Inflammatory macrophage (primary cell): ENCODE results near the gene CDT1.
"Not testable (repeated sequence)": the region's sequence is repeated elsewhere in the genome, so short reads cannot be mapped to it uniquely, and the experiment has no call there.

Experiments used
- DNase-seq, 2 donors: peaks; one replicate each; pipeline ENCODE4 v3.0.0-alpha.2; 2020 to 2022

Gene CDT1

DNA sequence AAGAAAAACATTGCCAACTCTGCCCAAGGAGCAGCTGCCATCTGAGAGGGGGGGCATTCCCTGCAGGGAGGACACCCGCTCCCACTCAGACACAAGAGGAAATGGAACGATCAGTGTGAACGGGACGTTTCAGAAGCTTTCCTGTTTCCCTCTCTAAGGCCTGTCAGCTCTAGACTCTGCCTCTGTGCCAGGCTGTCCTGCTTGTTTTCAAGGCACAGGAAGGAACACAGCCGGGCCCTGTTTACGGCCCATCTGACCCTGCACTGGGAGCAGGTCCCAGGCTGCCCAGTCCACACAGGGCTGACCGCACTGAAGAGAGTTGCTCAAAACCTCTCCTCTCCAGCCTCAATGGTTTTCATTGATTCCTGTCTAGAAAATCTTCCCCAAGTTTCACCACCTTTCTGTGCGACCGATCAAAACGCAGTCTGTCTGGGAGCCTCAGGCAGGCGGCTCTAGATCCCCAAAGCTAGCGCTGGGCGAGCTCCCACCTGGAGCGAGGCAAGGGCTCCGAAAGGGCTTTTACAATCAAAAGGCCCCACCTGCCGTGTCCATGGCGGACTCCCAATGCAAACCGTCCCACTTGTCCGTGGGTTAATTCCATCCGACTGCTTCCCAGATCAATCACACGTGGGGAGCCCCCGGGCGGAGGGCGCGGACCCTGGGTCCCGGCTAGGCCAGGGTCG lies 20.1 kb upstream of the CDT1 start:
- peak; percentile 45 to 63 for DNase-seq

DNA sequence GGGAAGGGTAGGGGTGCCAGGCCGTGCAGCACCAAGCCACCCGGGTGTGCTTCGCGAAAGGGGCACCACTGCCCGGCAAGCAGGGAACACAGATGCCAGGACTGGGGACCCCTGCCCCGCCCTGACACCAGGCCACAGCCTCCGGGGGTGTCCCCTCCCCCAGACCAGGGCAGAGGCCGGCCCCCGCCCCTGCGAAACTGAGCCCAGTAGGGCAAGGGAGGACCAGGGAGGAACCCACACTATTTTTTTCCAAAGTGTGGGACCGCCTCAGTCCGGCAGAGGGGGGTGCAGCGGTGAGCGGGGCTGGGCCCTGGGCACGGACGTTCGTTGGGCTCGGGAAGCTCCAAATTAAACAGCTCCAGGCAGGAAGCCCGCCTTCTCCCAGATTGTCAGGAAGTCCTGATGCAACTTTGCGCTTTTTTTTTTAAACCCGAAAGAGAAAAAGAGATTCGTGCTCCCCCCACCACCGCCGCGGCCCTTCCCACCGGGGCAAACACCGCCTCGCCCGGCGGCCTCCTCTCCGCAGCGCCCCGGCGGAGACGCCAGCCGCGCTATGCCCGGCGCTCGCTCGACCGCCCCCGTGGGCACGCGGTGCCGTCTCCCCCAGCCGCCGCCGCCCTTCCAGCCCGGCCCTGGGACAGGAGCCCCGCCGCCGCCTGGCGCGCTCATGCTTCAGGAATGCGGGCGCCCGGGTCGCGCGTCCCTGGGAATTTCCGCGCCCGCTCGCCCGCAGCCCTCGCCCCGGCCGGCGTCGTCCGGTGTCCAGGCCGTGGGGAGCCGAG lies 19.3 kb upstream of the CDT1 start:
- DNase-seq: peak; percentile 66 to 67

DNA sequence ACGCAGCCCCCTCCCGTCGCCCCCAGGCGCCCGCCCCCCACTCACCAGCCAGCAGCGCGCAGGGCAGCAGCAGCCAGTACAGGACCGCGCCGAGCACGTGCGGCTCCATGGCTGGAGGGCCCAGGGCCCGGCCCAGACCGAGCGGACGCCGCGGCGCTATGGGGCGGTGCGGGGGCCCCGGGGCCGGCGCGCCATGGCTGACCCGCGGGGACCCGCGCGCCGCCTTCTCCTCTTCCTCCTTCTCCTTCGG lies 18.8 kb upstream of the CDT1 start:
- no peak for DNase-seq

DNA sequence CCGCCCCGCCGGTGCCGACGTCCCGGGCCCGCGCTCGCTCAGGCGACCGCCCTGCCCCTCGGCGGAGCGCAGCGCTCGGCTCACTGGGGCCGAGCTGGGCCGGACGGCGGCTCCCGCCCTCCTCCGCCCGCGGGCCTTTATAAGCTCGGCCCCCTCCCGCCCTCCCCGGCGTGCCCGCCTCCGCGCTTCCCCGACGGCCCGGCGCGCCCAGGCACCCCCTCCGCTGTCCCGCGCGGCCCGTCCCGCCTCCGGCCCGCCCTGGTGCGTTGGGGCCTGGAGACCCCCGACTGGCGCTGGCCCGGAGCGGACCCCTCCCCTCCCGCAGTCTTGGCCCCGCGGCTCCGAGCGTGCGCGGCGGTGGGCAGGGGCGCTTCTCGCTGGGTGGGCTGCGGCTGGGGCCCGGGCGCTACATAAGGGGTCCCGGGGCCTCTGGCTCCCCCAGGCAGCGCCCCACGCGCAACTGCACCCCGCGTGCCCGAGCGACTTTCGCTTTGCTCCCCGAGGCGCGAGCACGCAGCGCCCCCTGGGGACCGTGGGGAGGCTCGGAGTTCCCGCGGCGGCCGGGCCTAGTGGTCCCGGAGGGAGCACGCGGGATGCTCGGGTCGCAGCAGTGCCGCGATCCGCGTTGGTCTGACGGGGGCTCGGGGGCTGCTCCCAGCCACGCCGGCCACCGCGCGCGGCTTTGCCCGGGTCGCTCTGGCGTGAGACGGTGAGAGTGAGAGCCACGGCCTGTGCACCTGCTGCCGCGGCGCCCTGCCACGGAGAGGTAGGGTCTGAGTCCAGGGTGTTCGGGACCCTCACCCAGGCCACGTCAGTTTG lies 18.3 kb upstream of the CDT1 start, which contains the start of gene PIEZO1:
TSS of gene PIEZO1 (minus strand) at position 115 of the 819 bp plus-strand sequence. CDS start 256 bp downstream, outside the sequence.
- DNase-seq: peak; percentile 62 to 77

DNA sequence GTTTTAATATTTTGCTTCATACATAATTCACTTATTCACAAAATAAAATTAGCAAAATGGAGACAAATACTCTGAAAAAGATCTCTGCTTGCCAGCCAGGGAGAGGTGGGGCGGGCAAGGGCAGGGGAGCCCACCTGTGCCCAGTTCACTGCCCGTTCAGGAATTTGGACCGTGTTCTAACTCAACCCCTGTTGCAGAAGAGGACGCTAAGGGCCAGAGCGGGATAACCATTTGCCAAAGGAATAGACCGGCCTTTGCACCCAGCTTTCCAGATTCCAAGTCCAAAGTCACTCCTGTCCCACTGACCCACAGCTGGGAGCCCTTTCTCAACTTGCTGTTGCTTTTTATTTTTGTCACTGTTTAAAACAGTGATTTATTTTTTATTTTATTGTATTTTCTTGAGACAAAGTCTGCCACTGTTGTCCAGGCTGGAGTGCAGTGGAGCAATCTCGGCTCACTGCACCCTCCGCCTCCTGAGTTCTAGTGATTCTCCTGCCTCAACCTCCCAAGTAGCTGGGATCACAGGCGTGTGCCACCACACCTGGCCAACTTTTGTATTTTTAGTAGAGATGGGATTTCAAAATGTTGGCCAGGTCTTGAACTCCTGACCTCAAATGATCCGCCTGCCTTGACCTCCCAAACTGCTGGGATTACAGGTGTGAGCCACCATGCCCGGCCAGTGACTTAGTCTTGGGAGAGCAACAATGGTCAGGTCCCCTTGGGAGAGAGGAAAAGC lies 15.8 kb upstream of the CDT1 start:
- DNase-seq: no peak

DNA sequence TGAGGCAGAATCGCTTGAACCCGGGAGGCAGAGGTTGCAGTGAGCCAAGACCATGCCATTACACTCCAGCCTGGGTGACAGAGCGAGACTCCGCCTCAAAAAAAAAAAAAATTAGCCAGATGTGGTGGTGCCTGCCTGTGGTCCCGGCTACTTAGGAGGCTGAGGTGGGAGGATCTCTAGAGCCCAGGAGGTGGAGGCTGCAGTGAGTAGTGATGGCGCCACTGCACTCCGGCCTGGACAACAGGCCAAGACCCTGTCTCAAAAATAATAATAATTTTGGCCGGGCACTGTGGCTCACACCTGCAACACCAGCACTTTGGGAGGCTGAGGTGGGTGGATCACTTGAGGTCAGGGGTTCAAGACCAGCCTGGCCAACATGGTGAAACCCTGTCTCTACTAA lies 14.8 kb upstream of the CDT1 start:
- not testable (repeated sequence) for DNase-seq

DNA sequence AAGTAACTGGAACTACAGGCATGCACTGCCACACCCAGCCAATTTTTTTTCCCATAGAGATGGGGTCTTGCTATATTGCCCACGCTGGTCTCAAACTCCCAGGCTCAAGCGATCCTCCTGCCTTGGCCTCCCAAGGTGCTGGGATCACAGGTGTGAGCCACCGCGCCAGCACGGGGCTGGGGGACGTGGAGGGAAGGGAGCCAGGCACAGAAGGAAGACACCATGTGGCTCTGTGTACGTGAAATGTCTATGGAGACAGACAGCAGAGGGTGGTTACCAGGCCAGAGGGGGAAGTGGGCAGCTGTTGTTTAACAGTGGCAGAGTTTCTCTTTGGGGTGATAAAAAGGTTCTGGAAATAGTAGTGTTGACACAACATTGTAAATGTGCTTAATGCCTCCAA lies 14.0 kb upstream of the CDT1 start:
- peak; percentile 73 to 82 for DNase-seq

DNA sequence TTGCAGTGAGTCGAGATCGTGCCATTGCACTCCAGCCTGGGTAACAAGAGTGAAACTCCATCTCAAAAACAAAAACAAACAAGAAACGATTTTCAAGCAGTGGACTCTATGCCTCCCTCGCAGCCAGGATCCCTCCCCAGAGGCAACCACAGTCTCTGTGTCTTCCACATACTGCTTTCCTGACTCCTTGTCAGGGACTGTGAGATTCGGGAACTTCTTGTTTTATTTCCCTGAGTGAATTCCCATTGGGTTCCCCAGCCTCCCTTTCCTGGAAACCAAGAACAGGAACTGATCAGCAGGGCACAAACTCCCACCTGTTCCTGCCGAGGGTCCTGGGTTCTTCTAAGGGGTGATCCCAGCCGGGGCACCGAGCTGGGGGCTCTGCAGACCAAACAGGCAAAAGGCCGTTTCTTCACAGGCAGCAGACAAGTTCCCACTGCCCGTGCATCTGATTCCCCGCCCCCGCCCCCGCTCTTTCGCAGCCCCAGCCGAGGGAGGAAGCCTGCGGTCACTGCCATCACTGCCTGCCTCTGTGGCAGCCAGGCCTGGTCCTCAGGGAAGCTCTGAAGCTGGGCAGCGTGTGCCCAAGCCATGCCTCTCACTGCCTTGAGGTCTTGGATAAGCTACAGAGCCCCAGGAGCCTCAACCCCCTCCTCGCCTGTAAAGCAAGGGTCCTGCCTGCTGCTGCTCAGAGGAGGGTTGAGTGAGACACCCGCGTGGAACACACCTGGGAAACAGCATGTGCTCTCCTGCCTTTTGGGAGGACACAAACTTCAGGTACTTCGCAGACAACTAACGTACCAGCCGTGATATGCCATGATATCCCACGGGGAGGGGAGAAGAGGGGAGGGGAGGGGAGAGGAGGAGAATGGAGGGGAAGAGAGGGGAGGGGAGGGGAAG lies 13.0 kb upstream of the CDT1 start:
- peak; percentile 81 to 89 for DNase-seq

DNA sequence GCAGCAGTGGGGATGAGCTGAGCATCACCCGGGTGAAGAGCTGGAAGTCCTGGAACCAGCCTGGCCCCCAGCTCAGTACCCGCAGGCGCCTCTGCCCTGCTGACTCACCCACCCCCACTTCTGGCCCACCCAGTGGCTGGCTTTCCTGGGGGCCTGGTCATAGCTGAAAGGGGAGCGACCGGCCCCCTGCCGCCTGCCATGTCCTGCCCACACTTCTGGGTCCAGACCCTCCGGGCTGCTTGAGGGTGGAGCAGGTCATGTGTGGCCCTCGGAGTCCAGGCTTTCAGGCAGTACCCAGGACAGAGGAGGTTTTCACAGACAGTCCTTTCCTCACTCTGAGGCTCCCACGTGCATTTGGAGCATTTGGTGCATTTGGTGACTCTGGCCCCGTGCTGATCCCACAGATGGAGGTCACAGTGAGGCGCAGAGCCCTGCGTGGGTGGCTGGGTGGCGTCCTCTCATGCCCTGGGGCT lies 11.5 kb upstream of the CDT1 start:
- DNase-seq: peak; percentile 75 to 87

DNA sequence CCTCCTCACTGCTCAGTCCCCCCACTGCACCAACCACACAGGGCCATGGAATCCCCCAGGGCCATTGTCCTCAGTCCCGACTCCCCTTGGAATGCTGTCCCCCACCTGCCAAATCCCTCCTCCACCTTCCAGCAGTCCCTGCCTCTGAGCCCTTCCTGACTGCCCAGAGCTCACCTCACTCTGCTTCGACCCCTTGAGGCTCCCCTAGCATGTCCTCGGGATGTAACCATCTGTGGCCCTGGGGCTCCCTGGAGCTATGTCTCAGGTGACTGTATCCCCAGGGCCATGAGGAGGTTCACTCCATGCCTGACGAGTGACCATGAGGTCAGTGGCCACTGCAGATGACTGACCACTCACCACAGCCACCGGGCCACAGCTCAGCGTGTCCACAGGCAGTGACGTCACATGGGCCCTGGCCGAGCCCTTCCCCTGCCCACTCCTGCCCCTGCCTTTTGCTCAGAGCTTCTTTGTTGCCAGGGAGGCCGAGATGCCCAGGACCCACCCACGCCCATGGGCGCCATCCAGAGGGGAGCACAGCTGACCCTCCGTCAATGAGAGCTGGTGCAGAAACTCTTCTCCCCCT lies 10.8 kb upstream of the CDT1 start:
- DNase-seq: no peak

DNA sequence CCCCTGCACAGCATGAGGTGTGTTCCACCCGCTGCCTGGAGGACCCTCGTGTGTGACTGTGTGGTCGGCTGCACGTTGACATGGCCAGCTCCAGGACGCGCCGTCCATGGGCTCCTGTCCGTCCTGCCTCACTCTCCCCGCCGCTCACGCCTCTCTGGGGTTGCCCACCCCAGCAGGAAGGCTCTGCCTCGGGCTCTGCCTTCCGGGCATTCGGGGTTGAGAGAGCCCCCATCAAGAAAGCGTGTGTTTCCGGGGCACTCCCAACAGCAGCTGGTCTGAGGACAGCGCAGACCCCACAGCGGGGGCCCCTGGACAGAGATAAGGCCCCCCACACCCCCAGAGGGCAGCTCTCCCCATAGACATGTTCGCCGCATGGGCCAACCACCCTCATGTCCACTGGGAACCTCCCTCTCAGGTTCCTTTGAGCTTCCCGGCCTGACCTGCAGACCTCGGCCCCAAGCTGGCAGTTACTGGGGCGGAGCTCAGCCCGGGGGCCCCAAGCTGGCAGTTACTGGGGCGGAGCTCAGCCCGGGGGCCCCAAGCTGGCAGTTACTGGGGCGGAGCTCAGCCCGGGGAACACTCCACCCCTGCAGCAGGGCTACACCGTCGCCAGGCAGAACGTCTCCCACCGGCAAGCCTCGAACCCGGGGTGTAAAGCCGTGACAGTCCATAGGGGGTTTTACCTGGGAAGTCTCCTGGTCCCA lies 10.2 kb upstream of the CDT1 start:
- DNase-seq: no peak

DNA sequence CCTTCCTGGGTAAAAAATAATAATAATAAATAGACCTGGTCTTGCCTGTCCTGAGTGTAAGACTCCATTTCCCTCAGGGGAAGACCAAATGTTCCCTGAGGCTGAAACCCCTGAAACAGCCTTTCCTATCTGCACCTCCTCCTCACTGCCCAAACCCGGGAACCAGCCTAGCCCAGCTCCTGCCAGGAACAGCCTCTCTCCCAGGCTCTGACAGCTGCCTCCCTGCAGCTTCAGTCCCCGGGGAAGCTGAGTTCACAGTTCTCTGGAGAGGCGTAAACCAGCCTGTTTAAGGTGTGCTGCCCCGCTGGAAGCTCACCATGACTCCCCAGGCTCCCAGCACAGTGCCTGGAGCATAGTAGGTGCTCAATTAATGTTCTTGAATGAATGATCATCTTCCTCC lies 7.3 kb upstream of the CDT1 start:
- no peak for DNase-seq

DNA sequence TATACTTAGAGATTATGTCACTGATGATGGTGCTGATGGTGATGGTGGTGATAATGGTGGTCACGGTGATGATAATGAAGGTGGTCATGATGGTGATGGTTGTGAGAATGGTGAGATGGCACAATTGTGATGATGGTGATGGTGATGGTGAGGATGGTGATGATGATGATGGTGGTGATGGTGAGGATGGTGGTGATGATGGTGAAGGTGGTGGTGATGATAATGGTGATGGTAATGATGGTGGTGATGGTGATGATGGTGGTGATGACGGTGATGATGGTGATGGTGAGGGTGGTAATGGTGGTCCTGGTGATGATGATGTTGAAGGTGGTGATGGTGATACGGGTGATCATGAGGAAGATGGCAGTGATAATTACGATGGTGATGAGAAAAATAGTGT lies 5.5 kb upstream of the CDT1 start:
- DNase-seq: no peak

DNA sequence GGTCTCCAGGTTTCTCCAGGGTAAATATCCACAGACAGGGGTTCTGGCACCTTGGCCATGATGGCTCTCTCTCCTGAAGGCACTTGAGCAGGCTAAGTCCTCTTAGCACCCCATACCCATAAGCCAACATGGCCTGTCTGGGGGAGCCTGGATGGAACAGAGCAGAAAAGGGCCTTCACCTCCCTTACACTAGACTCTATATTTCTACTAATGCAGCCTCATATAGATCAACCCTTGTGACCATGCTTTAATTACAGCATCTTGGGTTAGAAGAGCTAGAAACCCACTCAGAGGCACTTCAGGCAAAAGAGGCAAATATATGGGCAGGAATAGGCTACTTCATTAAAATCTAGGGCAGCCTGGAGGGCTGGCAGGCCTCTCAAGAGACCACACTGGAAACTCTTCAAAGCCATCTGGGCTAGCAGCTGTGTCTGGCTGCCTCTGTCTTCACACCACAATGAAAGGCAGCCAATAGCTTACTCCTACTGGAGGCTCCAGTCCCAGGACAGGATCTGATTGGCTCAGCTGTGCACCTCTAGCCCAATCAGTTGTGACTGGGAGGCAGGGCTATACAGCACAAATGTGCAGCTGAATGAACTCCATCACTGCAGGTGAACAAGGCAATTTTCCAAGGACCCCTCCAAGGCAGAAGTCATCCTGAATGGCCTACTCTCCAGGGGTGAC lies 4.7 kb upstream of the CDT1 start:
- DNase-seq: no peak

DNA sequence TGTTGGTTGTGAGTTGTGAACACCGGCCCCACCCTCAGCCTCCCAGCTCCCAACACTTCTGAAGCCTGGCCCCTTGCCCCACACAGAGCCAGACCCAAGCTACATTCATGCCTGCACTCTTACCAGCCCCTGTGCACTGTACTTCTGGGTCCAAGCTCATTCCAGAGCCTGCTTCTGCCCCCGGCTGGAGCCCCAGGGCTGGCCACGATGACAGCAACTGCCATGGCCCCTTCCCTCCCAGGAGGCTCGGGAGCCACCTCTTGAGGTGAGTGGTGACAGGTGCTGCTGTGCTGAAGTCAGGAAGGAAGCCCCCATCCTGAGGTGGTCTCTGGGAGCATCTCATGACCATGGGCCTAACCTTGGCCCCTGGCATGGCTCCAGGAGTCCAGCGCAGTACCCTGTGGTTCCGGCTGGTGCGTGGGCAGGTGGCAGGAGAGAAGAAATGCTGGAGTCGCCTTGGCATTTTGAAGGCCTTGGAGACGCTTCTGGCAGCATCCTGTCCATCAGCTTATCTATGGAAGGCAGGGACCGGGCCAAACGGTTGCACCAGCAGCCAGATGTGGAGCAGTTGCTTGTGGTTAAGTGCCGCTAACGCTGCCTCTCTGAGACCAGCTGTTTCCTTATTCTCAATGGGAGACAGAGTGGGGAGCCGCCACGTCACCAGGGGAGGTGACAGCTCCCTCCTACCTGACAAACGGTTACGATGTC lies 3.9 kb upstream of the CDT1 start:
- peak; percentile 37 to 49 for DNase-seq

DNA sequence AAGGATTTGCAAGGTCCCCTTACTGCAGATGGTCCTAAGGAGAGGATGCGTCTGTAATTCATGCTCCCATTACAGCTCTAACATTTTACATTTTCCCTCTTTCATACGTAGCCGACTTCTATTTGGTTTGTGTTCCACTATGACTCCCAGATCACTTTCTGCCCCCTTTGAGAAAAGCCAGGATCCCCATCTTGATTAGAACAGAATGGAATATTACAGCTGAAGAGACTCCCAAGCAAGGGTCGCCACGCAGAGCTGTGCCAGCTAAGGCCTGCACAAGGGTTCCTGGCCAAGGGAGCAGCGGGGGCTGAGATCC lies 3.4 kb upstream of the CDT1 start:
- DNase-seq: no peak

DNA sequence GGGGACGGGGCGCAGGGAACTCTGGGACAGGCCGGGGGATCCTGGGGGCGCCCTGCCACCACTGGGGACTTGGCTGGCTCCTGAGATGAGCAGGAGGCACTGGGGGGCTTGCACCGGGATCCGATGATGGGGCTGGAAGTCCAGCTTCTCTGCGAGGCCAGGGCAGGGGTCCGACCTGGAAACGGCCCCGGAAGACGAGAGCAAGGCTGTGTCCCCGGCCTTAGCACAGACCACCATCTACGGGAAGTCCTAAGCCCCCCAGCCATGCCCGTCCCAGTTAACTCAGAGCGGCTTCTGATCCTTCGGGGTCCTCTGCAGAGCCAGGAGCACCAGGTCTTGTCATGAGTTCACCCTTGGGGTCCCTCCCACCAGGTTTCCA lies 573 bp downstream of the CDT1 start:
- no peak for DNase-seq

DNA sequence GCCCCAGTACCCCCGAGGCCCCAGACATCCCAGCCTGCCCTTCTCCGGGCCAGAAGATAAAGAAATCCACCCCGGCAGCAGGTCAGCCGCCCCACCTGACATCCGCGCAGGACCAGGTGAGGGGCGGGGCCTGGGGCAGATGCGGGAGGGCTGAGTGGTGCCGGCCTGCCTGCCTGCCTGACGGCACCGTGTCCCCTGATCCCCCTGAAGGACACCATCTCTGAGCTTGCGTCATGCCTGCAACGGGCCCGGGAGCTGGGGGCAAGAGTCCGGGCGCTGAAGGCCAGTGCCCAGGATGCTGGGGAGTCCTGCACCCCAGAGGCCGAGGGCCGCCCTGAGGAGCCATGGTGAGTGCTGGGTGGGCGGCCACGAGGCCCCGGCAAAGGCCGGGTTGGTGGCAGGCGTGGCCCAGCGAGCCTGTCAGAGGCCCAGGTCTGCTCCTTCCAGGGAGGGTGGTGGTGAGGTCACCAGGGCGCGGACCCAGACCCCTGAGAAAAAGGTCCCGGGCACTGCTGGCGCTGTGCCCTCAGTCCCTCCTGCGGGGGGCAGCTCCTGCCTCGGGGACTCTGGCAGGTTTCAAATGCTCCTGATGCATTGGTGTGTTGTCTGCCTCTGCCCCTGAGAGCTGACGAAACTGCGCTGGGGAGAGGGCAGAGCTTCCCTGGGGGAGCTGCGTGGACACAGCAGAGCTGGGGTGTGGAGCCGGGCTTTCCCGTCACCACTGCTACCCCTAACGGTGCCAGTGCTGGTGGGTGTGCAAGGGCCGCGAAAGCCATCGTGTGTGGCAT lies 1.2 kb downstream of the CDT1 start:
- DNase-seq: no peak

DNA sequence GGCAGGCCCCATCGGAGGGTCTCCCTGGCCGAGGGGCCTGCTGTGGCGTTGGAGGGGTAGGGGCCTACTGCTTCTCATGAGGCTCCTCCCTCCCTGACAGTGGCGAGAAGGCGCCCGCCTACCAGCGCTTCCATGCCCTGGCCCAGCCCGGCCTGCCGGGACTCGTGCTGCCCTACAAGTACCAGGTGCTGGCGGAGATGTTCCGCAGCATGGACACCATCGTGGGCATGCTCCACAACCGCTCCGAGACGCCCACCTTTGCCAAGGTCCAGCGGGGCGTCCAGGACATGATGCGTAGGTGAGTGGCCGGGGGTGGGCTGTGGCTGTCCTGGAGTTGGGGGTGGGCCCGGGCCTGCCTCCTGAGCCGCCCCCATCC lies 1.7 kb downstream of the CDT1 start:
- DNase-seq: no peak
